CD4-positive, alpha-beta T cell treated with Interferon alpha-2 for 1 hour (primary cell): Measurements from ENCODE around the gene USHBP1.
A peak's percentile ranks its signal among the peaks of the same experiment; 100 is the strongest.

Experiments used
- DNase-seq, 2 donors: peaks; one replicate each; pipeline ENCODE4 v3.0.0-alpha.2; 2020 to 2022

USHBP1 gene

DNA sequence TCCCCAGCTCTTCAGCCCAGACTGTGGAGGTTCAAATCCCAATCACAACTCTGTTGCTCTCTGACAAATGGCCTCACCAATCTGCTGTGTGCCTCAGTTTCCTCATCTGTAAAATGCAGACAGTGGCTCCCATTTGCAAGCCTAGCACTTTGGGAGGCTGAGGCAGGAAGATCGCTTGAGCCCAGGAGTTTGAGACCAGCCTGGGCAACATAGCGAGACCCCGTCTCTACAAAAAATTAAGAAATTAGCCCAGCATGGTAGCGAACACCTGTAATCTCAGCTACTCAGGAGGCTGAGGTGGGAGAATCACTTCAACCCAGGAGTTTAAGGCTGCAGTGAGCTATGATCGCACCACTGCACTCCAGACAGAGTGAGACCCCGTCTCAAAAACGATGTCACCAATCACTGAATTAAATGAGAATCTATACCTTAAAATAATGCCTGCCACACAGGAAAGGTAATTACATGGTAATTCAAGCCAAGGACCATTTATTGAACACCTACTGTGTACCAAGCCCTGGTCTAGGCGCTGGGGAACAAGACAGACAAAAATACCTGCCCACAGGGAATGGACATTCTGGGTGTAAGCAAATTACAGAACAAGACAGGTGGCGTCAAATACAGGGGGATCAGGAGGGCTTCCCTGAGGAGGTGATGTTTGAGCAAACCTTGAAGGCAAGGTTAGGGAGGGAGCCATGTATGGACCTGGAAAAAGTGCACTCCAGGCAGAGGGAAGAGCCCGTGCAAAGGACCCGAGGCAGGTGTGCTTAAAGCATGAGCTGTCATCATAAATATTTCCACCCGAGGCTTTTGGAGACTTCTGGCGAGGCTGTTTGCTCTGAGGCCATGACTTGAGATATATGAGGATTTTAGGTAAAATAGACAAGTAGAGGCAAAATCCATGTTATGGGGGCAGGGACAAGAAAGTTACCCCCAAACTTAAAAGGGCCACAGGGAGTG is 26.5 kb downstream of the USHBP1 start:
- DNase-seq: no peak

DNA sequence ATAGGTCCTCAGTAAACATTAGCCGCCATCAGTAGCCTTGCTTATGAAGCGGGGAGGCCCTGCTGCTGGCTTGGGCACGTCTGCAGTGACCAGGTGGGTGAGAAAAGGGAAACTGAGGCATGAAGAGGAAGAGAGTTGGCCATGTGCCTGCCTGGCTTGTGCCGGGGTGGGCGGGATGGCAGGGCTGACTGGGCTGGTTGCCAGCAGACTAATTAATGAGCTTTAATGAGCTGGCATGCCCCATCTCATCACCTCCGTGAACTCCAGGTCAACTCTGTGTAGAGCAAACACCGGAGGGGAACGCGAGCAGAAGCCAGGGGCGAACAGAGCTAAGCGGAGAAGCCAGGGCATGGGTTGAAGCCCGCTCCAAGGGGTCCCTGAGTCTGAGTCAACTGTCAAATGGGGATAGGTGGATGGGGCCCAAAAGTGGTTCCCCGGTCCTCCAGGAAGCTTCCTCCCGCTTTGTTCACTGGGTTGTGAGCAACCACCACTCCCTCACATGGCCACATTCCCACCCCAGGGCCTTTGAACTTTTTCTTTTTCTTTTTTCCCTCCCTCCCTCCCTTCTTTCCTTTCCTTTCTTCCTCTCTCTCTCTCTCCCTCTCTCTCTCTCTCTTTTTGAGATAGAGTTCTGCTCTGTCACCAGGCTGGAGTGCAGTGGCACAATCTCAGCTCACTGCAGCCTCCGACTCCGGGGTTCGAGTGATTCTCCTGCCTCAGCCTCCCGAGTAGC is 27.6 kb downstream of the USHBP1 start:
- no peak for DNase-seq

DNA sequence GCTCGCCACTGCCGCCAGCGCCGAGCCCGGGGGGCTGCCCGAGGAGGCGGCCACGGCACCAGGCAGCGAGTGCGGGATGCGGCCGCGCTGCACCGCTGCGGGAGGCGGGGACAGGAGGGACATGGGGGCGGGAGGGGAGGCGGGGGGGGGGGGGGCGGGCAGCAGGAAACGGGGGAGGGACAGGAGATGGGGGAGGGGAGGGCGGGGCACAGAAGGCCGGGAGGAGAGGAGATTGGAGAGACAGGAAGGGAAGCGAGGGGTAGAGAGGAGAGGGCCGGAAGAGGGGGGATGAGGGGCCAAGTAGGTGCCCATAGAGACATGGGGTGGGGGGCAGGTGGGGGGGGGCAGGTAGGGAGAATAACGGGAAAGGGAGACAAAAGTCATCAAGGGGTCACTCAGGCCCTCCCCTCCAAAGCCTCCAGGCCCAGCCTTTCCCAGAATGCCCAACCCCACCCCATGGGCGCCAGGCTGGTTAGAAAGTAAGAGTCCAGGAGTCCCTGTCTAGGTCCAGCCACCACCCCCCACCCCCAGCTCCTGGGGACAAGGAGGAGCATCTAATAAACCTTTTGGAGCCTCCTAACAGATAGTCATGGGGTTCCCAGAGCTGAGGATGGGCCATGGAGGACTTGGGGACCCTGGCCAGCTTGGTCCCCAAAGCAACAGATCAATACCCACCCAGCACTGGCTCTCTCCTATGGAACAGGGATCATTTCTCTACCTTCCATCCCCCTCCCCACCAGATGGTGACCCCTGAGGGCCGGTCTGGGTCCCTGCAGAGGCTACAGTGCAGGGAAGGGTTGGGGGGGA is 28.4 kb downstream of the USHBP1 start:
- no peak for DNase-seq

DNA sequence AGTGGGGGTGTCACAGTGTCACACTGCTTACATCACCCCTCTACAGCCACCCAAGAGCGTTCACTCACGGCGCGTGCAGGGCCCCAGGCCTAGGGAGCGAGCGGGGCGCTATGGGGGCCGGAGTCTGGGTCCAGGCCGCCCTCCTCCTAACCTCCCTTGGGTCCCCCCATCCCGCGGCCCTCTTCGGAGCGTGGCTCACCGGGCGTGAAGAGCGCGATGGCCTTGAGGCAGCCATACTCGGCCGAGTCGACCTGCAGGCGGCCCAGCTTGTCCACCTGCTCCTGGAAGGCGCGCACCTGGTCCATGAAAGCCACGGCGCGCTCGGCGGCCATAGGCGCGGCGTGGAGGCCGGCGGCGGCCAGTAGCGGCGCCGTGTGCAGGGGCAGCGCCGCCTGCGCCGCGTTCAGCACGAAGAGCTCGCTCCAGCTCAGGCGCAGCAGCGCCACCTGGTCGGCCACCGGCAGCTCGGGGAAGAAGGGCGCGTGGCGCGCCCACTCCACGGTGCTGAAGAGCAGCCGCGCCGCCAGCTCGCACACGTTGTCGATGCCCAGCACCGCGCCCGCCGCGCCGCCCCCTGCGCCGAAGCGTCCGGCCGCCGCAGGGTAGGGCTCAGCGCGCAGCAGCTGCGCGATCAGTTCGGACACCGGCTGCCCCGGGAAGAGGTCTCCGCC is 29.1 kb downstream of the USHBP1 start:
- peak; percentile 76 to 81 for DNase-seq

DNA sequence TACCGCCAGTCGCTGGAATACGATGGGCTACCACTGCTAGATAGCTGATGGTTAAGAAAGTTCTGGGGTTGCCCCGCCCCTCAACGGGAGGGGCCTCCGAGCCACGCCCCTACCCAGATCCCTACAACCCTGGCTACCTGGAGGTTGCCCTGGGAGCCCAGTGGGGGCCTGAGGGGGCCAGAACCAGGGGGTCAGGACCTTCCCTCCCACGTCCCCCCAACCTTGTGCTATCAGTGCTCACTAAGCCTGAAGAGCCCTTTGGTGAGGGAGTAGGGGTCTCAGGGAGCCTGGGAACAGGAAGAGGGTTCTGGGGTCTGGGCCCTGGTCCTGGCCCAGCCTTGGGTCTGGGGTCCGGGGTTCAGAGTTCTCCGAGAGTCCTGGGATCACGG is 29.6 kb downstream of the USHBP1 start:
- peak; percentile 52 to 70 for DNase-seq

DNA sequence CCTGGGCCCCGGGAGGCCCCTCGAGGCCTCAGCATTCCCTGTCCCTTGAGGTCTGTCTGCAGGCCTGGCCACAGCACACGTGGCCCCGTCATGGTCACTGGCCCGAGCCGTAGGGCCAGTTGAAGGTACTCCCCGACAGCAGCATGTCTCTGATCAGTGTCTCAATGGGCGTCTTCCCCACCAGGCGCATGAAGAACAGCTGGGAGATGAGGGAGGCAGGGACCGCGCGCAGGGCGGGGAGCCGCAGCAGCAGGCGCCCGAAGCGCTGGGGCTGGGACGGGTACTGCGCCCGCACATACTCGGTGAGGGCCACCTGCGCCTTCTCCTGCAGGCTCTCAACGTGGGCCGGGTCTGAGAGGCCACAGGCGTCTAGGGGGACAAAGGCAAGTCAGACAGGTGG is 32.3 kb downstream of the USHBP1 start:
- DNase-seq: no peak

DNA sequence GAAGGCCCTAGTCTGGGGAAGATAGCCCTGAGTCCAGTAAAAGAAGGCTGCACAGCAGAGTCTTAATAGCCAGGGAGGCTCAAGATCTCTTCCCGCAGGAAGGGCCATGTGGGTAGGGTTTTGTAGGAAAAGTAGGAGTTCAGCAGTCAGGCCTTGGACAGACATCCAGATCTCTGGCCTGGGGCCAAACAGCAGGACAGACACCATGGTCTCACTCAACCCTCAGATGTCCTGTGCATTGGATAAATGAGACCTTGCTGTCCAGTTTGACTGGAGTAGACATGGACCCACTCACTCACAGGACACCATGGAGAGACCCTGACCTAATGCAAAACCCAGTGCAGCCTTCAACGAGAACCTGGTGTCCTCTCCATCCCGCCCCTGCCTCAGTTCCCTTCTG is 34.7 kb downstream of the USHBP1 start:
- no peak for DNase-seq

DNA sequence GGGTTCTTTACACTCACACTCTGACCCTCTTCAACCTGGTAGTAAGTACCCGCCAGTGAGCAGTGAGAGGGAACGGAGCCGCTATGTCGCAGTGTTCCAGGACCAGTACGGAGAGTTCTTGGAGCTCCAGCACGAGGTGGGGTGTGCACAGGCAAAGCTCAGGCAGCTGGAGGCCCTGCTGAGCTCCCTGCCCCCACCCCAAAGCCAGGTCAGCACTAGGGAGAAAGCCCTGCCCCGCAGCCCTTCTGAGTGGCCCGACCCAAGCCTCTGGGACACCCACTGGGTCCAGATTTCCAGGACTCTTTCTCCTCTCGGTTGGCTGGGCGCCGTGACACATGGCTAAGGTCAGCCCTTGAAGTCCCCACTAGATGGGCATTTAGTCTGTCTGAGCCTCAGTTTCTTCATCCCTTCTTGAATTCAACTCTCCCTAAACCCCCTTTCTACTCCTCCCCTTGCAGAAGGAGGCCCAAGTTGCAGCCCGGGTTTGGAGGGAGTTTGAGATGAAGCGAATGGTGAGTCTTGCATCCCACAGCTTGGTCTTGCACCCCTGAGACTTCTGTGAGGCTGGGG is 36.7 kb downstream of the USHBP1 start:
- no peak for DNase-seq

DNA sequence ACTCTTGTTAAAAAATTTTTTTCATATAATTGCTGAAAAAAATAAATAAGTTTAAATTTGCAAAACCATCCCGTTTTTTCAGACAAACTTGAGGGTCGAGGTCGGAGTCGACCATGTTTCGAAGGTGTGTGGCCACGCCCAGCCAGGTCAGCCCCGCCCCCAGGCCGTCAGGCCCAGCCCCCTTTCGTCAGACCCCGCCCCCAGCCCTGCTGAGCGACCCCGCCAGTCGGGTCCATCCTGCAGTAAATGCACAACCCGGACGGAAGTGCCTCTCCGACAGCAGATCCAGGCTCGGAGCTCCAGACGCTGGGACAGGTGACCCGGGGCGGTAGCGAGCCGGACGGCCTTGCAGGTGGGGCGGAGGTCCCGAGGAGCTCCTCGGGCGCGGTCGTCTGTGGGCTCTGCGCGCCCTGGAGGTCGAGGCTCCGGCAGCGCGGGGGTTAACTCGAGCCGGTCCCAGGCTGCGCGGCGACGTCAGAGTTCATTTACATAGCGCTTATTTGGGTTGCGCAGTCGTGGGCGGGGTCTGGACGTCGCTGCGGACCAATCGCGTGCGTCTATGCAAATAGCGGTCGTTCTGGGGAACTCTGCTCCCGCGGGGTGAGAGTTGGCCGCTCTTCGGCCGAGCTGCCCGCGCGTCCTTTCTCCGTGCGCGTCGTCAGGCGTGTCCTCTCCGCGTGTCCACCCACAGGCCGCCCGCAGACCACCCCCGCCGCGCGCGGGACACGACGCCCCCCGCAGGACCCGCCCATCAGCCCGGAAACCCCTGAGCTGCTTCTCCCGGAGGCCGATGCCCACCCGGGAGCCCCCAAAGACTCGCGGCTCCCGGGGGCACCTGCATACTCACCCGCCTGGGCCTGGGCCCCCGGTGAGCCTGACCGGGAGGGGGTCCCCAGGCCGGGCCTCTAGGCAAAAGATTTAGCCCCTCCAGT is 38.3 kb downstream of the USHBP1 start, which contains the start of gene OCEL1:
Gene OCEL1, plus strand, starts transcription at position 225 of the 932 bp plus-strand sequence. Its CDS starts 22 bp downstream, at position 247.
- DNase-seq: peak; percentile 97

DNA sequence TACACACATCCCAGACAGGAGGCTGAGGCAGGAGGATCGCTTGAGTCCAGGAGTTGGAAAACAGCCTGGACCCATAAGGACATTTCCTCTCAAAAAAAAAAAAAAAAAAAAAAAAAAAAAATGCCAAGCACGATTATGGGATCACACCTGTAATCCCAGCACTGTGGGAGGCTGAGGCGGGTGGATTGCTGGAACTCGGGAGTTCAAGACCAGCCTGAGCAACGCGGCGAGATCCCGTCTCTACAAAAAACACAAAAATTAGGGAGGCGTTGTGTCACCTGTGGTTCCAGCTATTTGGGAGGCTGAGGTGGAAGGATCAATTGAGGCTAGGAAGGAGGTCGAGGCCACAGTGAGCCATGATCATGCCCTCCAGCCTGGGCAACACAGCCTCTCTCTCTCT is 39.5 kb downstream of the USHBP1 start:
- DNase-seq: no peak

DNA sequence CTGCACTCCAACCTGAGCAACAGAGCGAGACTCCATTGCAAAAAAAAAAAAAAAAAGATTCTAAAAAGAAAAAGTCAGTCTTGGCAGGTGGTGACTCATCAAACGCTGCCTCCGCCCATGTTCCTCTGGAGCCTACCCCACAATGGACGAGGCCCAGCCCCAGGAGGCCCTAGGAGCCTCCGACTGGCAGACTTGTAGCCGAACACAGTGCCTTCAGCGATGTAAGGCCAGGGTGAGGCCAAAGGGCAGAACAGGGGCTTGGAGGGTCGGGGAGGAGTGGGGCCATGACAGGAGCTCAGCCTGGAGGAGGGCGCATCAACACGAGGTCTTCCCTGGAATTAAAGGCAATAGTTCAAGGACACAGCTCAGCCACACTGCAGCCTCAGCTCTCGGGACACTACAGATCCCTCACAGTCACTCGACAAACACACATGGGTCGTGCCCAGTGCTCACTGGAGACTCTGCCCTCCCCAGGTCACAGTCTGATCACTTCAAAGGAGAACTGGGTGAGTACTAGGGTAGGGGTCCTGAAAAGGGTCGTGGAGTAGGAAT is 44.3 kb downstream of the USHBP1 start:
- no peak for DNase-seq

DNA sequence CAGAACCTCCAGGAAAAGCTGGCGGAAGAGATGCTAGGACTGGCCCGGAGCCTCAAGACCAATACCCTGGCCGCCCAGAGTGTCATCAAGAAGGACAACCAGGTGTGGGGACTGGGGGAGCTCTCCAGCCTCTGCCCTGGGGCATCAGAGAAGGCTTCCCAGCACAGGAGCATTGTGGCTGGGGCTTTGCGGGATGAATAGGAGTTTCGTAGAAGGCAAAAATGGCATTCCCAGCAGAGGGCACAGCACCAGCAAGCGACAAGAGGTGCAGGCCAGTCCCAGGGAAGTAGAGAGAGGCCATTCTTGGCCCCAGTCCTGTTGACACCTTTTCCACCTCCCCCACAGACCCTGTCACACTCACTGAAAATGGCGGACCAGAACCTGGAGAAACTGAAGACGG is 45.3 kb downstream of the USHBP1 start:
- DNase-seq: no peak

DNA sequence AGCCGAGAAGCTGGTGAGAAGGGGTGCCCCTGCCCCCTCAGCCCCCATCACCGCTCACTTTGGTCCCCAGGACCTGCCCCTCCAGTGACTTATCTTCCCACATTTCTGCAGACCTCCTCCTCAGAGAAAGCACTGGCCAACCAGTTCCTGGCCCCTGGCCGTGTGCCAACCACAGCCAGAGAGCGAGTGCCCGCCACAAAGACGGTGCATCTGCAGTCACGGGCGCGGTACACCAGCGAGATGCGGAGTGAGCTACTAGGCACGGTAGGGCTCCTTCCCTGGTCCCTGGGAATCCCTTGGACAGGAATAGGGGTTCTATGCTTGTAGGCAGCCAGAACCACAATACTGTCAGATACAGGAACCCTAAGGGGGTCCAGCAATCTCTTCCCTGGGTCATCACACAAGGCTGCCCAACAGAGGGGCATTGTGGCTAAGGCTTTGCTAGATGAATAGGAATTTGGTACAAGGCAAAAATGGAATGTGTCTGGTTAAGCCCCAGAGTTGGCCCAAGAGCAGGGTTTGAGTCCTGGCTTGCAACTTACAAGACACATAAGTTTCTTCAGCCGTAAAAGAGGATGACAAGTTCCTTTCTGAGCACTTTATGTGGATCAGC is 48.4 kb downstream of the USHBP1 start:
- no peak for DNase-seq

DNA sequence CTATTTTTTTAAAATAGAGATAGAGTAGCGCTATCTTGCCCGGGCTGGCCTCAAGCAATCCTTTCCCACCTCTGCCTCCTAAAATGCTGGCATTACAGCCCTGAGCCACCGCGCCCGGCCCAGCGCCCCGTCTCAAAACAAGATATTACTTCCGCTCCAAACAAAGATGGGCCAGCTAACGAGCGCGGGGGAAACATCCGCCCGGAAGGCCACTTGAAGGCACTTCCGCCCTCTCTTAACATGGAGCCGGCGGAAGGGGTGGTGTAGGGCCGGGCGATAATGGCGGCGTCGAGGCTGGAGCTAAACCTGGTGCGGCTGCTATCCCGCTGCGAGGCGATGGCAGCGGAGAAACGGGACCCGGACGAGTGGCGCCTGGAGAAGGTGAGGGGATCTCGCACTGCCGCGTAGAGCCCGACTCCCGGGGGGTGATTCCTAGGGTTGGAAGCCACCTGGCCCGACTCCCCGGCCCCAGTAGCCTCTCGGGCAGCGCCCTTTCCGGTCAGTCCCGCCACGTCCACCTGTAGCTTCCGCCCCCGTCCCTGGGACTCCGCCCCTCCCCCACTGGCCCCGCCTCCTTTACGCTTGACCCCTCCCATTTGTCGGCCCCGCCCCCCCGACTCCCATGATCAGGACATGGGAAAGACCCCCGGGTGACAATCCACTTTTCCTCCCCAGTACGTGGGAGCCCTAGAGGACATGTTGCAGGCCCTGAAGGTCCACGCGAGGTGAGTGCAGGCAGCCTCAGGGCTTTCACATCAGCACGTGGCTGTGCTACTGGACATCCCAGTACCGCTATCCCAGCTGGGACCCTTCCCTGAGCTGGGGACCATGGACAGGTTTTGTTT is 49.2 kb downstream of the USHBP1 start, which contains the start of gene USE1:
Gene USE1, plus strand, starts transcription at position 231 of the 845 bp plus-strand sequence. Its CDS starts 49 bp downstream, at position 280.
- peak; percentile 88 to 91 for DNase-seq

DNA sequence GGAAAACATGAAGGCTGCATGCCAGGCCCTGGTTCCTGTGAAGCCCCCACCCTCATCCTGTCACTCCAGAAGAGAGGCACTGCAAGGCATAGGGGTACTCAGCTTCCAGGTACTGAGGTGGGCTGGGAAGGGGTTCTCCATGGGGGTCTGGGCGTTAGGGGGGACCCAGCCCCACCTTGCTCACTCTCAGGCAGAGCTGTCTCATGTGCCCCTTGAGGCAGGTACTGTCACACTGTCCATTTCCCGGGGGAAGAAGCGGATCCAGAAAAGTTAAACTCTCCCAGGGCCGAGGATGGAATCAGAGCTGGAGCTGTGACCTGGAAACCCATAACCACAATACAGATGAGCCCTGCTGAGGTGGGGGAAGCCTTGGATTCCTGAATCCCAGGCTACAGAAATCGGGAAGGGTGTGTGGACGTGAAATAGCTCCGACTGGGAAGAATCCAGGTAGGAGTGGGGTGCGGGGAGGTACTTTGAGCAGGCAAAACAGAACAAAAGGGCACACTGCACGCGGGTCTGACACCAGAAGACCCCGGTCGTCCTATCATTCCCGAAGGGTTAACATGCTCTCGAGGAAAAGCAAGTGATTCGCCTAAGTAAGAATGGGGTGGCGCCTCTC is 49.9 kb downstream of the USHBP1 start:
- no peak for DNase-seq

DNA sequence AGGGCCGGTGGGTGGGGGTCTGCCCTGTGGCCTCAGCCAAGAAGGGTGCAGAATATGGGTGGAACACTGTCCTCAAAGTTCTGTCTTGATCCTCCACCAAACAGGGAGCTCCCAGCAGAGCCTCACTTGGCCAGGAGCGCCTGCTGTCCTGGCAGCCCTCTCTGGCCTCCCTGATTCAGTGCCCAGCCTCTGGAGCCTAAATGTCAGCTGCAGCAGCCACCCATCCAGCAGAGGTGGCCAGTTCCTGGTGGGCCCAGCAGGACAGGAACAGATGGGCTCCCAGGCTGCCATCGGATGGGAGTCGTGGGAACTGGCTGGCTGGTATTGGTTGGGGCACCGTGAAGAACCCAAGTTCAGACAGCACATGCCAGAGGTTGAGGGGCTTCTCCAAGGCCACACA is 51.2 kb downstream of the USHBP1 start:
- no peak for DNase-seq

DNA sequence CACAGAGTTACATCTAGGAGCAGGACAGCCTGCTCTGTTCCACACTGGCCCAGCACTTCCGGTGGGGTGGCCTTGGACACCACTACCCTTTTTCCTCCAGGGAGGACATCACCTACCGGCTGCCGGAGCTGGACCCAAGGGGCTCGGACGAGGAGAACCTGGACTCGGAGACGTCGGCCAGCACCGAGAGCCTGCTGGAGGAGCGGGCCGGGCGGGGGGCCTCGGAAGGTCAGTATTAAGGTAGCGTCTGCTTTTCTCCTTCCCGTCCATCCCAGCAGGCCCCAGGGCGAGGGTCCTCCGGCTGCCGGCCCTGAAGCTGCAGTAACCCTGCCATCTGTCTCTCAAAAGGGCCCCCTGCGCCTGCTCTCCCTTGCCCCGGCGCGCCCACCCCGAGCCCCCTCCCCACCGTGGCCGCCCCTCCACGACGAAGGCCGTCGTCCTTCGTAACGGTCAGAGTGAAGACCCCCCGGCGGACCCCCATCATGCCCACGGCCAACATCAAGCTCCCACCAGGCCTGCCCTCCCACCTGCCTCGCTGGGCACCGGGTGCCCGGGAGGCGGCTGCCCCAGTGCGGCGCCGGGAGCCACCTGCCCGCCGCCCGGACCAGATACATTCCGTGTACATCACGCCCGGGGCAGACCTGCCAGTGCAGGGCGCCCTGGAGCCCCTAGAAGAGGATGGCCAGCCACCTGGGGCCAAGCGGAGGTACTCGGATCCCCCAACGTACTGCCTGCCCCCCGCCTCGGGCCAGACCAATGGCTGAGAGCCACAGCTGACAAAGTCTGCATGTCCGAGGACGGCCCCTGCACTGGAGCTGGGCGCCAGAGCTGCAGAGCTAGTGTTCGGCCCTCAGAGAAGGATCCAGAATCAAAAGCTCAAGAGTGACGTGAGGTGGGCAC is 52.7 kb downstream of the USHBP1 start:
- no peak for DNase-seq
